Panc1 (cell line): ENCODE data around the gene KRTAP22-2. TPM values are rescaled to one million over a fixed set of nuclear protein-coding genes. Genes with fewer than 3 reads are reported as not detected.

Source experiments
- ATAC-seq: fragments of 200-7000 bp; cut with Tn5 transposase; 2 replicates; pipeline ENCODE4 v1.9.1; 2020; ENCODE audit warnings: mild to moderate bottlenecking, moderate library complexity
- BruUV-seq: library from RNA; stranded (reverse); fragments of 400-500 nt; replicated peaks from 2 replicates; lab custom pipeline; 2021; lab: Mats Ljungman, UMichigan
- CTCF ChIA-PET: fragments of 300-600 bp; sonication (Branson Sonifier 250); formaldehyde crosslinking; loops from one replicate; lab custom pipeline; 2022; ENCODE audit warnings: antibody characterized with exemption; lab: Charles Lee
- POLR2A ChIA-PET: fragments of 300-600 bp; sonication (Branson Sonifier 250); formaldehyde crosslinking; loops from one replicate; lab custom pipeline; 2022; ENCODE audit warnings: antibody characterized with exemption; lab: Charles Lee
- DNase-seq: peaks from one replicate; pipeline ENCODE4 v3.0.0-alpha.2; 2010; ENCODE audit warnings: low read depth, low spot score
- H3K27ac ChIP-seq: 2 replicates; pipeline ENCODE4 v1.5.1; 2011; ENCODE audit warnings: mild to moderate bottlenecking, low read length, inconsistent platforms
- H3K27me3 ChIP-seq: fragments of 200-500 bp; sonication (Bioruptor generic); 2 replicates; pipeline ENCODE4 v1.6.0; 2014; ENCODE audit warnings: low read length, inconsistent platforms; ENCODE audit not compliant: control insufficient read depth, insufficient read depth
- H3K36me3 ChIP-seq: fragments of 200-500 bp; sonication (Bioruptor generic); 2 replicates; pipeline ENCODE4 v1.5.1; 2014; ENCODE audit warnings: inconsistent platforms, mild to moderate bottlenecking, low read length, moderate library complexity; ENCODE audit not compliant: control insufficient read depth, insufficient read depth
- H3K4me1 ChIP-seq: 2 replicates; pipeline ENCODE4 v1.5.1; 2011; ENCODE audit warnings: inconsistent platforms, mild to moderate bottlenecking, low read length, moderate library complexity; ENCODE audit not compliant: control insufficient read depth, insufficient read depth
- H3K4me3 ChIP-seq, 2 experiments: 2 replicates each; pipeline ENCODE4 v1.5.1; 2011 to 2012; ENCODE audit warnings: low read depth in 2 of 2, low read length in 2 of 2, mild to moderate bottlenecking in 2 of 2, inconsistent platforms in 1 of 2, moderate library complexity in 1 of 2
- H3K9me3 ChIP-seq: fragments of 200-500 bp; sonication (Bioruptor generic); 2 replicates; pipeline ENCODE4 v1.5.1; 2014; ENCODE audit warnings: low read depth, mild to moderate bottlenecking, inconsistent platforms, low read length, moderate library complexity; ENCODE audit not compliant: control insufficient read depth, insufficient read depth
- CTCF ChIP-seq: fragments of 450-650 bp; IDR thresholded peaks from 2 replicates; pipeline ENCODE4 v1.5.1; 2017; ENCODE audit warnings: mild to moderate bottlenecking
- POLR2AphosphoS5 ChIP-seq: IDR thresholded peaks from 2 replicates; pipeline ENCODE4 v1.6.1; 2012; ENCODE audit warnings: mild to moderate bottlenecking, low read depth, low read length, moderate library complexity
- REST ChIP-seq, 2 experiments: IDR thresholded peaks; 2 replicates each; pipeline ENCODE4 v1.6.1; 2011 to 2012; ENCODE audit warnings: low read depth in 2 of 2, control low read depth in 1 of 2, low read length in 1 of 2, mild to moderate bottlenecking in 1 of 2, moderate library complexity in 1 of 2; ENCODE audit not compliant: insufficient read depth in 1 of 2
- SIN3A ChIP-seq: IDR thresholded peaks from 2 replicates; pipeline ENCODE4 v1.6.1; 2012; ENCODE audit warnings: low read depth, mild to moderate bottlenecking, low read length, moderate library complexity, borderline replicate concordance; ENCODE audit not compliant: insufficient read depth
- TCF7L2 ChIP-seq: IDR thresholded peaks from 2 replicates; pipeline ENCODE4 v1.6.1; 2011; ENCODE audit warnings: mild to moderate bottlenecking, low read depth, low read length, inconsistent platforms
- in situ Hi-C: cut with HindIII; loops from 2 replicates; pipeline ENCODE4 v1.10.0; 2016; ENCODE audit warnings: low sequenced_read_pairs, low pct_unique_long_range_greater_than_20kb
- intact Hi-C: fragments of 100-400 bp; cut with micrococcal nuclease; formaldehyde crosslinking; loops from one replicate; pipeline ENCODE4 v1.10.0; 2022; ENCODE audit not compliant: unreplicated experiment
- total RNA-seq: library from RNA; stranded (reverse); gene quantifications from one replicate; pipeline ENCODE4 v1.2.1, GENCODE V29; 2021; ENCODE audit not compliant: unreplicated experiment

KRTAP22-2 gene
- total RNA-seq, 1 experiment from 2014 or later: not detected

GRCh38 chr21:30561264-30561895 is 28.8 kb downstream of the KRTAP22-2 start, which contains the start of gene KRTAP19-7:
TSS of gene KRTAP19-7 (minus strand) at chr21:30561314. CDS start at chr21:30561289, 25 bp downstream.
- H3K4me1 ChIP-seq: no peaks in the 10 kb centered on the region
- H3K4me3 ChIP-seq: no peak within 1 kb of the TSS
- no peak for ATAC-seq
- CTCF ChIA-PET: no interaction called here
- intact Hi-C loops: no loop called here
- in situ Hi-C loops: no loop called here
- DNase-seq: no peak
- H3K27ac ChIP-seq: no peak within 1 kb of the TSS
- H3K36me3 ChIP-seq: no peaks in the 10 kb centered on the region
- no peaks in the 10 kb centered on the region for H3K27me3 ChIP-seq
- POLR2A ChIA-PET: no interaction called here
- no peak for TF ChIP-seq REST (IDR thresholded peaks at IDR 0.05; ENCODE audit: insufficient read depth in 1 of 2, low read depth in 2 of 2, low read length in 1 of 2)
- no peak for TF ChIP-seq CTCF
- no peak for TF ChIP-seq SIN3A
- no peak for TF ChIP-seq TCF7L2
- no peak for TF ChIP-seq POLR2AphosphoS5
- H3K9me3 ChIP-seq: no peaks in the 10 kb centered on the region
- no TSS peak for BruUV-seq

- no TSS peak for BruUV-seq
- ChIA-PET CTCF (no interaction called here), POLR2A (no interaction called here)
- Histone ChIP-seq H3K36me3 (no peaks in the 10 kb centered on the region), H3K4me1 (no peaks in the 10 kb centered on the region), H3K27me3 (no peaks in the 10 kb centered on the region), H3K9me3 (no peaks in the 10 kb centered on the region), H3K4me3 (no peak overlapping the region), H3K27ac (no peak overlapping the region)
- TF ChIP-seq SIN3A (no peak), REST (IDR thresholded peaks at IDR 0.05; ENCODE audit: insufficient read depth in 1 of 2, low read depth in 2 of 2, low read length in 1 of 2) (no peak), TCF7L2 (no peak), CTCF (no peak), POLR2AphosphoS5 (no peak)
- ATAC-seq: no peak
- no peak for DNase-seq
- intact Hi-C loops (no loop called here), in situ Hi-C loops (no loop called here)
These were observed 35.1 kb downstream of the KRTAP22-2 start for GRCh38 chr21:30555095-30555494.
